ENCODE results near the gene CAMTA1. TPM values are rescaled to one million over a fixed set of nuclear protein-coding genes. Genes with fewer than 3 reads are reported as not detected.

The CAMTA1 gene
- total RNA-seq, 1 donor from 2014 or later, result 63.8 TPM

DNA sequence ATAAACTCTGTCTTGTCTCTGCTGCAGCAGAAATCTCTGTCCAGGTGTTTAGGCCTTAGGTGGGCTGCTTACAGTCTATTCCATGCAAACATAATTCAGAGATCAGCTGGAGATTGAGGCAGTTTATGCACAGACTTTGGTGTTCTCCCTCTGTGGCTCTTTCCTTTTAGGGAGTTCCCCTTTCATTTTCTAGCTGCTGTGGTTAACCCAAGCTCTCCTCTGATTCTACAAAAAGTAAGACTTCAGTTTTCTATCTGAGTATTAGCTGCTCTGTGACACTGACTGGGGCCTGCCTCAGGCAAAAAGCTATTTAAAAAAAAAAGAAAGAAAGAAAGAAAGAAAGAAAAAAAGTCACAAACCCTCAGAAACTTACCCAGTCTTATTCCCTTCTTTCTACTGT lies 211.1 kb downstream of the CAMTA1 start:
- Mint-ChIP-seq H3K9me3 (ENCODE audit: low read depth) (peaks cover 16% of the 10 kb centered on the region), H3K4me1 (ENCODE audit: low read depth) (peaks cover 1% of the 10 kb centered on the region), H3K27me3 (ENCODE audit: low read depth) (peaks cover 18% of the 10 kb centered on the region), H3K36me3 (ENCODE audit: low read depth) (no peaks in the 10 kb centered on the region), H3K27ac (ENCODE audit: unreplicated experiment) (no peak overlapping the region), H3K4me3 (ENCODE audit: unreplicated experiment) (no peak overlapping the region)
- TF ChIP-seq CTCF (IDR thresholded peaks at IDR 0.05), result no peak
- DNase-seq (ENCODE audit: low spot score), result no peak

DNA sequence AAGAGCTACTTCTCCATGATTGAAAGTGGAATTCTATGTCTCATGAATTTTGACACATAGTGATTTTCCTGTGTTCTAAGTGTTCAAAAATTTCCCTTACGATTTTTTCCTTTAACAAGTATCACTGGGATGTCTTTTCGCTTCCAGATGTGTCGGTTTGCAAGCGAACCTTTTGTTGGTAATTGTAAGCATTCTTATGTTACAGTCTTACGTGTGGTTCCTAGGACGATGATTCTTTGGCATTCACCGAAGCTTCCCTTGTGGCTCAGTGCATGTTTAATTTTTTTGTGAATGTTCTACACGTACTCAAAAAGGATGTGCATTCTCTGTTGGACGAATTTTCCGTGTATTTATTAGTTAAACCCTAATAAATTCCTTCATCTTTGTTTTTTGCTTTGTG lies 211.6 kb downstream of the CAMTA1 start:
- no peak overlapping the region for H3K4me3 Mint-ChIP-seq (ENCODE audit: unreplicated experiment)
- H3K9me3 Mint-ChIP-seq (ENCODE audit: low read depth), result peaks cover 16% of the 10 kb centered on the region
- peaks cover 19% of the 10 kb centered on the region for H3K27me3 Mint-ChIP-seq (ENCODE audit: low read depth)
- no peak for DNase-seq (ENCODE audit: low spot score)
- H3K27ac Mint-ChIP-seq (ENCODE audit: unreplicated experiment), result no peak overlapping the region
- H3K4me1 Mint-ChIP-seq (ENCODE audit: low read depth), result no peaks in the 10 kb centered on the region
- no peaks in the 10 kb centered on the region for H3K36me3 Mint-ChIP-seq (ENCODE audit: low read depth)
- no peak for TF ChIP-seq CTCF (IDR thresholded peaks at IDR 0.05)

GRCh38 chr1:6998267-6998666 lies 213.0 kb downstream of the CAMTA1 start:
- H3K4me1 Mint-ChIP-seq (ENCODE audit: low read depth), result no peaks in the 10 kb centered on the region
- DNase-seq (ENCODE audit: low spot score), result peak; percentile 26
- no peak overlapping the region for H3K27ac Mint-ChIP-seq (ENCODE audit: unreplicated experiment)
- no peak for TF ChIP-seq CTCF (IDR thresholded peaks at IDR 0.05)
- peaks cover 23% of the 10 kb centered on the region for H3K27me3 Mint-ChIP-seq (ENCODE audit: low read depth)
- H3K36me3 Mint-ChIP-seq (ENCODE audit: low read depth), result no peaks in the 10 kb centered on the region
- H3K4me3 Mint-ChIP-seq (ENCODE audit: unreplicated experiment), result no peak overlapping the region
- H3K9me3 Mint-ChIP-seq (ENCODE audit: low read depth), result peaks cover 11% of the 10 kb centered on the region

DNA sequence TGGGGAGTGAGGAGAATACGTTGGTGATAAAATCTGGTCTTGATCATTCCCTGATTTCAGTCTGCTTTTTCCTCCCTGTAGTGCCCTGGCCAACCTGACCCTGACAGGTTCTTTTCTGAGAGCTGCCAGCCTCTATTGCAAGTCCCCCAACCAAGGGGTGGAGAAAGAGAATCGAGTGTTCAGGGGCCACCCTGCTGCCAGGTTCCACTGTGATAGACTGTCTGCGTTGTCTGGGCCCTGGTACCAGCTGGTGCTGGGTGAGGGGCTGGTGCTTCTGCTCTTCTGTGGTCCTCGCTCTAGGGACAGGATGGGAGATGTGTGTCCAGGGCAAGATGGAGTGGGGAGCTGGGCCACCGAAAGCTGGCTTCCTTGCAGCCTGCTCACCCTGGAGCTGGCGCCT lies 214.6 kb downstream of the CAMTA1 start:
- Mint-ChIP-seq H3K27me3 (ENCODE audit: low read depth) (peaks cover 29% of the 10 kb centered on the region), H3K4me3 (ENCODE audit: unreplicated experiment) (no peak overlapping the region), H3K36me3 (ENCODE audit: low read depth) (no peaks in the 10 kb centered on the region), H3K27ac (ENCODE audit: unreplicated experiment) (no peak overlapping the region), H3K4me1 (ENCODE audit: low read depth) (no peaks in the 10 kb centered on the region), H3K9me3 (ENCODE audit: low read depth) (no peaks in the 10 kb centered on the region)
- DNase-seq (ENCODE audit: low spot score), result no peak
- TF ChIP-seq CTCF (IDR thresholded peaks at IDR 0.05), result no peak

DNA sequence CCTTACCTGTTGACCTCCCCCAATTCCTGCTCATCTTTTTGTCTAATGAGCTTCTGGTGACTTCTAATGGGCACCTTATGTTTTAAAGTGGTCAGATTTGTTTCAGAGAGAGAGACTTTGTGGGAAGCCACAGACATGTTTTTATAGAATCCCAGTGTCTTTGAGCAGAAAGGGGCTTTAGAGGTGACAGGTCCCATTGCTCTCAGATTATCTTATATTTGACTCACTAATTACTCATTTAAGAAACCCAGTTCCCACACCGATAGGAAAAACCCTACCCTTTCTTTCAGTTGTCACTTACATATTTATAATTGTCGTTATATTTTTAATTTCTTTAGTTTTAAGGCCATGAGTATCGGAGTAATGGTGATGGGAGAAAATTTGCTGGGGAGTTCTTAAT lies 215.5 kb downstream of the CAMTA1 start:
- no peak for TF ChIP-seq CTCF (IDR thresholded peaks at IDR 0.05)
- H3K27me3 Mint-ChIP-seq (ENCODE audit: low read depth), result peaks cover 34% of the 10 kb centered on the region

More for the DNA sequence above, 215.5 kb downstream of the CAMTA1 start:
- no peak overlapping the region for H3K4me3 Mint-ChIP-seq (ENCODE audit: unreplicated experiment)
- H3K9me3 Mint-ChIP-seq (ENCODE audit: low read depth), result no peaks in the 10 kb centered on the region
- no peak for DNase-seq (ENCODE audit: low spot score)
- no peak overlapping the region for H3K27ac Mint-ChIP-seq (ENCODE audit: unreplicated experiment)
- no peaks in the 10 kb centered on the region for H3K36me3 Mint-ChIP-seq (ENCODE audit: low read depth)
- no peaks in the 10 kb centered on the region for H3K4me1 Mint-ChIP-seq (ENCODE audit: low read depth)
